ENCODE data around the gene SCYL3.
"Not testable (repeated sequence)": the region's sequence is repeated elsewhere in the genome, so short reads cannot be mapped to it uniquely, and the experiment has no call there.

SCYL3 gene

GRCh38 chr1:169812131-169812530 is 81.6 kb downstream of the SCYL3 start:
- DNase-seq: no peak

- DNase-seq: not testable (repeated sequence)
These were observed 82.2 kb downstream of the SCYL3 start for GRCh38 chr1:169811418-169812035.

- peak; percentile 27 for DNase-seq
These were observed 84.2 kb downstream of the SCYL3 start for GRCh38 chr1:169809370-169810095.

DNA sequence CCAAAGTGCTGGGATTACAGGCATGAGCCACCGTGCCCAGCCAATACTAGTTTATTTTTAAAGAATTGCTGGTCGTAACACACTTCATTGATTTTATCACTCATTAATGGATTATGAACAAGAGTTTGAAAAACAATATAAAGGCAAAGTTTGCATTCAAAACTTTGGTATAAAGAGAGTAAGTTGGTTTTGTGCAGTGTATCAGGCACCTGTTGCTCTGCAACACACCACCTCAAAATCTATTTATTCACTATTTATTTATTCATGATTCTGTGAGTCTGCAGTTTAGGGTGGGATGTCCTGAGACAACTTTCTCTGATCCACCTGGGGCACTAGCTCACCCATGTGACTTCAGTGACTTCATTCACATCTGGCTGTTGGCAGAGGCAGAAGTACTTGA is 88.8 kb downstream of the SCYL3 start:
- no peak for DNase-seq

GRCh38 chr1:169802888-169803287 is 90.8 kb downstream of the SCYL3 start:
- no peak for DNase-seq
